ENCODE data around the gene SAMD9.
"Not testable (repeated sequence)": the region's sequence is repeated elsewhere in the genome, so short reads cannot be mapped to it uniquely, and the experiment has no call there.

Gene SAMD9

GRCh38 chr7:93119191-93119905 is 1.6 kb upstream of the SAMD9 start:
- DNase-seq (ENCODE audit: extremely low read depth, low read depth): no peak
- no peak for TF ChIP-seq CTCF (IDR thresholded peaks at IDR 0.05; ENCODE audit: low read depth, low read length)

- no peak for TF ChIP-seq CTCF (IDR thresholded peaks at IDR 0.05; ENCODE audit: low read depth, low read length)
- DNase-seq (ENCODE audit: extremely low read depth, low read depth): no peak
Measured at GRCh38 chr7:93117327-93117726, 452 bp downstream of the SAMD9 start.

- peak; percentile 16 for DNase-seq (ENCODE audit: extremely low read depth, low read depth)
- TF ChIP-seq CTCF (IDR thresholded peaks at IDR 0.05; ENCODE audit: low read depth, low read length): no peak
Measured at GRCh38 chr7:93115796-93116195, 2.0 kb downstream of the SAMD9 start.

GRCh38 chr7:93108003-93108402 is 9.8 kb downstream of the SAMD9 start:
- no peak for DNase-seq (ENCODE audit: extremely low read depth, low read depth)
- no peak for TF ChIP-seq CTCF (IDR thresholded peaks at IDR 0.05; ENCODE audit: low read depth, low read length)

GRCh38 chr7:93097388-93097787 is 20.4 kb downstream of the SAMD9 start:
- no peak for DNase-seq (ENCODE audit: extremely low read depth, low read depth)
- no peak for TF ChIP-seq CTCF (IDR thresholded peaks at IDR 0.05; ENCODE audit: low read depth, low read length)

- peak; percentile 72 for TF ChIP-seq CTCF (IDR thresholded peaks at IDR 0.05; ENCODE audit: low read depth, low read length)
- peak; percentile 25 for DNase-seq (ENCODE audit: extremely low read depth, low read depth)
Measured at GRCh38 chr7:93092757-93093370, 24.9 kb downstream of the SAMD9 start.

- not testable (repeated sequence) for DNase-seq (ENCODE audit: extremely low read depth, low read depth)
Measured at GRCh38 chr7:93073357-93073756, 44.4 kb downstream of the SAMD9 start.

- no peak for TF ChIP-seq CTCF (IDR thresholded peaks at IDR 0.05; ENCODE audit: low read depth, low read length)
- DNase-seq (ENCODE audit: extremely low read depth, low read depth): no peak
Measured at GRCh38 chr7:93062599-93062998, 55.2 kb downstream of the SAMD9 start.
